ENCODE measurements around the gene PRDM16.

DNA sequence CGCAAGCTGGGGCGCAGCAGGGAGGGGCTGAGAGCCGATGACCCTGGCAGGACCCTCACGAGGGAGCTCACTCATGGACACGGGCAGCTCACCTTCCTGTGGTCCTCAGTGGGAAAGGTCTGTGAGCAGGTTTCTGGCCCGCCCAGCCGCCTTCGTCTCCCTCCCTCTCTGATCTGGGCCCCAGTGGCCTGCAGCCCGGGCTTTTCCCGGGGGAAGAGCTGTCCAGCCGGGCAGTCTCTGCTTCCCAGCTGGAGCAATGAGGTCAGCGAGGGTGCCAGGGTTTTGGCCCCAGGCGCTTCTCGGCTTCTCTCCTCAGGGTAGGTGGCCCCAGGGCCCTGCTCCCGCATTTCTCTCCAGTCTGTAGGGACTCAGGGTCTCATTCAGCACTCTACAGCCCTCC is 363.3 kb downstream of the PRDM16 start:
- TF ChIP-seq, protein P1, sequence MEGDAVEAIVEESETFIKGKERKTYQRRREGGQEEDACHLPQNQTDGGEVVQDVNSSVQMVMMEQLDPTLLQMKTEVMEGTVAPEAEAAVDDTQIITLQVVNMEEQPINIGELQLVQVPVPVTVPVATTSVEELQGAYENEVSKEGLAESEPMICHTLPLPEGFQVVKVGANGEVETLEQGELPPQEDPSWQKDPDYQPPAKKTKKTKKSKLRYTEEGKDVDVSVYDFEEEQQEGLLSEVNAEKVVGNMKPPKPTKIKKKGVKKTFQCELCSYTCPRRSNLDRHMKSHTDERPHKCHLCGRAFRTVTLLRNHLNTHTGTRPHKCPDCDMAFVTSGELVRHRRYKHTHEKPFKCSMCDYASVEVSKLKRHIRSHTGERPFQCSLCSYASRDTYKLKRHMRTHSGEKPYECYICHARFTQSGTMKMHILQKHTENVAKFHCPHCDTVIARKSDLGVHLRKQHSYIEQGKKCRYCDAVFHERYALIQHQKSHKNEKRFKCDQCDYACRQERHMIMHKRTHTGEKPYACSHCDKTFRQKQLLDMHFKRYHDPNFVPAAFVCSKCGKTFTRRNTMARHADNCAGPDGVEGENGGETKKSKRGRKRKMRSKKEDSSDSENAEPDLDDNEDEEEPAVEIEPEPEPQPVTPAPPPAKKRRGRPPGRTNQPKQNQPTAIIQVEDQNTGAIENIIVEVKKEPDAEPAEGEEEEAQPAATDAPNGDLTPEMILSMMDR (conservative IDR thresholded peaks at IDR 0.05; ENCODE audit: low read length) = no peak
- no peak for TF ChIP-seq EZH2phosphoT487 (IDR thresholded peaks at IDR 0.05; ENCODE audit: borderline replicate concordance, low read depth, low read length)
